GM15510 (cell line): ENCODE measurements around the gene SLC35B1.
A peak's percentile ranks its signal among the peaks of the same experiment; 100 is the strongest.

Experiments
- POLR2A ChIP-seq: IDR thresholded peaks from 3 replicates; pipeline ENCODE4 v1.6.1; 2011; ENCODE audit warnings: borderline replicate concordance; ENCODE audit not compliant: insufficient read length; ENCODE audit errors: extremely low read depth

The SLC35B1 gene

DNA sequence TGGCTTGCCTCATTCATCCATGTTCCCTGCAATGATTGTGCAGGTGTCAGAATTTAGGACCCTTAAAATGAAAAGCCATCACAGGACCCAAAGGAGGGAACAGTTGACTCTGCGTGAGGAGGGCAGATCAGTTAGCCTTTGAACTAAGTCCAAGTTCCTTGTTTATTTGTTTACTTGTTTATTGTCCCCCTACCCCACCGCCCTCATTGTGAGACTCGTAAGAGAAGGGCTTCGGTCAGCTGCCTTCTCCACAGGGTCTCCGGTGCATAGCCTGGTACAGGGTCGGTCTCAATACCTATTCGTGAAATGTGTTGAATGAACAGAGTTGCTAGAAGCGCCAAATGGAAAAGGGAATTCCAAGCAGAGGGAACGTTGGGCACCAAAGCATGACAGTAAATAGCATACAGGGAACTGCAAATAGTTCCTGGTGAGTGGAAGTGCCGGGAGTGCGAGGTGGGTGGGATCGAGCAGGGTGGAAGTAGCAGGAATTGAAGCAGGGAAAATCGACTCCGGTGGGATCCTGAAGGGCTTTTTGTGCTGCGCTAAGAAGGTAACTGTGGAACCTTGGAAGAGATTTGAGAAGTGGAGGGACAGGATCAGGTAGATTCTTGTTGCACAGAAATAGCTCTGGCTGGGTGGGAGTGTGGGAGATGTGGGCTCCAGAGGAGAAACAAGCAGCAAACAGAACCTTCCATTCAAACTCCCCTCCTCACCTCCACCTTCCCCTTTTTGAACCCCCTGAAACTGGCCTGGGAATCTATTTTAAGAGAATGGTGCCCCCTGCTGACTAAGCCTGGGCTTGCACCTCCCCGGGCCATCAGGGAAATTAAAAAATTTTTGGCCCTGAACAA, 12.7 kb downstream of the SLC35B1 start:
- no peak for TF ChIP-seq POLR2A

DNA sequence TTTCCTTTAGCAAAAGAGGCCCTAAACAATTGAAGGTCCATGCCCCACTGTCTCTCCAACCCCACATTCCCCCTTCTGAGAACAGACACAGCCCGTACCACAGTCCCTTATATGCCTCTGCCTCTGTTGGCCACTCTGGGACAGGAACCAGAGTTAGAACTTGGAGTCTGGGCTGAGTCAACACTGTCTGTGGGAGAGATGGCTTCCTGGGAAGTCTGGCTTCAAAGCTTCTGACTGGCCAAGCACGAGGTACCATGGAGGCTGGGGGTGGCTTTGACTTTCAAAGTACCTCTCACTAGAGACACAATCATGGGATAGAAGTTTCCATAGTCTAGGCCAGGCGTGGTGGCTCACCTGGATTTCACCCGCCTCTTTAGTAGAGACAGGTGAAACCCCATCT, 15.0 kb downstream of the SLC35B1 start:
- TF ChIP-seq POLR2A = no peak

DNA sequence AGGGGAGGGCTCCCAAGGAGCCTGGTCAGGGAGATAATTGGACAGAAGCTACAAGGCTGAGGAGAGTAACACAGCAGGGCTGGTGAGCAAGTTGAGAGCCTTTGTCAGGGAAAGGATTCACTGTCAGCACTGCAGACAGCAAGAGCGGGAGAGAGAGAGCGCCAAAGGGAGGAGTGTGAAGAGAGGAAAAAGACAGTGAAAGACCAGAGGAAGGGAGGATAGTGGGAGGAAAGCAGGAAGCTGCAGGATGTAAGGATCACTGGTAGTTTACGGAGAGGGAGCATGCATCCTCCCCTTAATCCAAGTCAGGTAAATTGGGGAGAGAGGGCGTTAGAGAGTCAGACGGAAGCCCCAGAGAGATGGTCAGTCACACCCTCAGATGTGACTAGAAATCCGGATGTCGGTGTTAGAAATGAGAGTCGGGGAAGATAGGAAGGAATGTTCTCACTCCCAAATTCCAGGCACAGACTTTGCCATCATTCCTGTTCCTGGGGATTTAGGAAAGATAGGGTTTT, 16.0 kb downstream of the SLC35B1 start:
- no peak for TF ChIP-seq POLR2A

GRCh38 chr17:49691086-49691676, 16.6 kb downstream of the SLC35B1 start:
- no peak for TF ChIP-seq POLR2A

GRCh38 chr17:49690256-49690655, 17.5 kb downstream of the SLC35B1 start:
- no peak for TF ChIP-seq POLR2A

GRCh38 chr17:49688848-49689247, 18.9 kb downstream of the SLC35B1 start:
- no peak for TF ChIP-seq POLR2A

GRCh38 chr17:49687878-49688491, 19.8 kb downstream of the SLC35B1 start:
- no peak for TF ChIP-seq POLR2A

DNA sequence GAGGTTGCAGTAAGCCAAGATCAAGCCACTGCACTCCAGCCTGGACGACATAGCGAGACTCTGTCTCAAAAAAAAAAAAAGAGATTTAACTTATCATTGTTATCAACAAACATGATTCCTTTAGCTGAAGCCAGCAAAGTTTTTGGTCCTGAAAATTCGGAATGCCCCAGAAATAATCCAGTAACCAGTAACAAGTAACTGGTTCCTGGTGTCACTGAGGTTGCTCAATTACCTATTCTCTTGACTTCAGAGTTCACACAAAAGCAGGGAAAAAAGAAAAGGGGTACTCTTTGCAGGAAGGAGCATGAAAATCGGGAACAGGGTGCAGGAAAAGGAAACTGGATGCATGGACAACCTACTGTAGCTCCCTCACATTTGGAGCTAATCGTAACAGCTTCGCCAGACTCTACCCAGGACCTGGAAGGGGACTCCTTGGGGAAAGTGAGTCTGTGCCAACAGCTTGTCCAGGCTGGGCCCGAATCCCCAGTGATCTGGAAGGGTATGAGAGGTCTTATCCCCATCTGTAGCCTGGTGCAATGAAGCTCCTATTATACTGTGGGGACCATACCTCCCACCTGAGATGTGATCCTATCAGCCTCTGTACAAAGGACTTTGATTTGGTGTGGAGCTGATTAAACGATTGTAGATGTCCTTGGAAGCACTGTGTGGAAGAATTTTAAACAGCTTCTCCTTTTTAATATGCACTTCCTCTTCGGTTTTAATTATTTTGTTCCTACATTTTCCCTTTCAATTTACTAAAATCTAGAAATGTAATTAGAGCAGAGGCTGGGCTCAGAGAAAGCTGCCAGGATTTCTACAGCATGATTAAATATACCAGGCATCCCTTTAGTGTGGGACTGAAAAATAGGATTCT, 26.4 kb downstream of the SLC35B1 start:
- TF ChIP-seq POLR2A = no peak

DNA sequence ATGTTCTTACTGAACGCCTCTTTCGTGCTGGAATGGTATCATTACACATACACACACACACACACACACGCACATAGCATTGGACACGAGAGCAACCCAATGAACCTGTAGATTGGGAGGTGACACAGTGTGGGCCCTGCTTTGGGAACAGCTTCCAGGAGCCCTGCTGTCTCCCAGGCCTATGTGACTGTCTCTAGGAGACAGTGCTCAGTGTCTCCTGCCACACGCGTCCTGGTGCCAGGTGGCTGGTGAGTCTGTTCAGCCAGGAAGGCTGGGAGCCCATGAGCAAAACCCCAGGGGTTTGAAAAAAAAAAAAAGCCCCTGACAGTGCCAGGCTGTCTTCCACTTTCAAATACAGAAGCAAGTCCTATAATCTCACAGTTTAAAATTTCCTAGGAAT, 27.4 kb downstream of the SLC35B1 start:
- TF ChIP-seq POLR2A = no peak

DNA sequence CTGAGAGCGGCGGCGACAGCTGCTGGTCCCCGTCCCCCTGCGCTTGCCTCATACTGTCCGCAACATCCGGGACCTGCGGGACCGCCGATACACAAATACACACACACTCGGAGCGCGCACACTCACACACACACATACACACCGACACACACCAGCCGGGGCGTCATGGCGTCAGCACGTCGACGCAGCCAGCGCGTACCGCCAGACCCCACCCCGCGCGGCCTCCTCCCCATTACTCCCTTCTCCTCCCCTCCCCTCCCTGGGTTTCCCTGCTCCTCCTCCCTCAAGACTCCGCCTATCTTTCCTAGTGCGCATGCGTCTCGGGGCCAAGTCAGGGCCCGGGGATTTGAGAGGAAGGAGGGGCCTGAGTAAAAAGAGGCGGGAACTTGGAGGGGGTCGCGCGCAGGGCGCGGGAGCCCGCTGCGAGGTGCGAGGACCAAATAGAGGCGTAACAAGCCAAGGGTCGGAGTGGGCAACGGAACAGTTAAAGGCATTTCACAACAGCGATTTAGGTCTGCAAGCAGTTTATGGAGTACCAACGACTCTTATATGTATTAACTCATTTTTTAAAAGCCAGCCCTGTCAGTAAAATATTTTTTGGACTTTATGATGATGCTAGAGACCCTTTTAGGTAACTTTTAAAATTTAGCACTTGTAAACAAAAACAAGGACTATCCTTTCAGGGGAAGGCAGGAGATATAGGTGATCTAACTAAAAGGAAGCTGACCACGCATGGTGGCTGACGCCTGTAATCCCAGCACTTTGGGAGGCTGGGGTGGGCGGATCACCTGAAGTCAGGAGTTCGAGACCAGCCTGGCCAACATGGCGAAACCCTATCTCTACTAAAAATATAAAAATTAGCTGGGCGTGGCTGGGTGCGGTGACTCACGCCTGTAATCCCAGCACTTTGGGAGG, 29.6 kb downstream of the SLC35B1 start, which contains the start of gene SPOP:
Gene SPOP, minus strand, starts transcription at position 165 of the 915 bp plus-strand sequence. CDS start 55,287 bp downstream, outside the sequence.
- TF ChIP-seq POLR2A = peak; percentile 62

DNA sequence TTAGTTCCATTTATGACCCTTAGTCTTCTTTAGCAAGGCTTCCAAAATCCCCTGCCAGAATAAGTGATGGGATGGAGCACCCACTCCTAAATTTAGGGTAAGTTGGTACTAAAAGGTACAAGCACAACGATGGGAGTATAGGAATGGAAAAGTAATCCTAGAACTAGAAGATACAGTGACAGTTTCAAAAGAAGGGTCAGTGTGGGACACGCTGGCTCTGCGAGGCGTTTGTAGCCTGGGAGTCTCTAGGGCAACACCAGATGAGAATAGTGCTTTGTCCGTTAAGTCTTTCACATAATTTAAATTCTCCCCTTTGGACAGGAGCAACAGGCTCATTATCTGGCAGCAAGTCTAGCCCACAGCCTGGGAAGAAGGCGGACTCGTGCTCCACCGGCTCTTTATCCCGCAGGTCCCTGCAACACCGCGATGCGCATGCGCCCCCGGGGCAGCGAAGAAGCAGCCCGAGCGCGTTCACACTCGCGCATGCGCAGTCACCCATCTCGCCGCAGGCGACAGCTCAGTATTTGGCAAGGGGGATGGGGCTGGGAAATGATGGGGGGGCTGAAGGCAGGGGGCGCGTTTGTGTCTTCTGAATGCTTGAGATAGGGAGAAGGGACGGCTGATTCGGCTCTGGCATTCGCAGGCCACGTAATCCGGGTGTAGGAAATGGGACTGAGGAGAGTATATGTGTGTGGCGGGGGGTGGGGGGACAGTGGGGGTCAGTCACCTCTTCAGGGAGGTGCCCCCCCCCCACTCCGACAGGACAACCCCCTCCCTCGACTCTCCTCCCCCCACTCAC, 30.4 kb downstream of the SLC35B1 start:
- peak; percentile 34 for TF ChIP-seq POLR2A

- no peak for TF ChIP-seq POLR2A
Measured at GRCh38 chr17:49676276-49676868, 31.4 kb downstream of the SLC35B1 start.
